Measurements from ENCODE around the gene WDR70.

DNA sequence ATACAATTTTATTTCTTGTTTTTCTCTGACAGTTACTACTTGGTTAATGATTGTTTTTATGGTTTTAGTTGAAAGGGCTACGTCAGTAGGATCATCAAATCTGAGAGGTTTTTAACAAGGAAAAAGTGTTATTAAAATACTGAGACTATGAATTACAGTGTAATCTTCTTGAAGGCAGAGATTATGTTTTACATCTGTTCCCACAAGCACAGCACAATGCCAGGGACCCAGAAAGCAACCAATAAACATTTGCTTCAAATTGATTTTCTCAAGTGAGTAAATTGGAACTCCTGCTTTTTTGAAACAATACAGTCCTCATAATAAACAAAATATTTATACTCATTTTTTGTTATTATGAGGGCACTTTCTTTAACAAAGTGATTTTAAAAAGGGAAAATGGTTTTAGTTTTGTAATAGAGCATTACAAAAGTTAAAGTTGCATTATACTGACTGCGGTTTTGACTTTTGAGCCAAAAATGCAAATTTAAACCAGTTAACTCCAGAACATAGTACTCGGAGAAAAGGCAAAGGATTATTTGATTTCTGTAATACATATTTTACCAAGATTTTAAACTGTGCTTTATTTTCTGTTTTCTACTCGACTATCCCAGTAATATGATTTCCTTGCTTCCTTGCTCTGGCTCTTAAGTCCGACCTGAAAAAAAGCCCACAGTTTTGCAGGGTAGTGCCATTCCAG, 283.8 kb downstream of the WDR70 start:
- TF ChIP-seq, protein P1, sequence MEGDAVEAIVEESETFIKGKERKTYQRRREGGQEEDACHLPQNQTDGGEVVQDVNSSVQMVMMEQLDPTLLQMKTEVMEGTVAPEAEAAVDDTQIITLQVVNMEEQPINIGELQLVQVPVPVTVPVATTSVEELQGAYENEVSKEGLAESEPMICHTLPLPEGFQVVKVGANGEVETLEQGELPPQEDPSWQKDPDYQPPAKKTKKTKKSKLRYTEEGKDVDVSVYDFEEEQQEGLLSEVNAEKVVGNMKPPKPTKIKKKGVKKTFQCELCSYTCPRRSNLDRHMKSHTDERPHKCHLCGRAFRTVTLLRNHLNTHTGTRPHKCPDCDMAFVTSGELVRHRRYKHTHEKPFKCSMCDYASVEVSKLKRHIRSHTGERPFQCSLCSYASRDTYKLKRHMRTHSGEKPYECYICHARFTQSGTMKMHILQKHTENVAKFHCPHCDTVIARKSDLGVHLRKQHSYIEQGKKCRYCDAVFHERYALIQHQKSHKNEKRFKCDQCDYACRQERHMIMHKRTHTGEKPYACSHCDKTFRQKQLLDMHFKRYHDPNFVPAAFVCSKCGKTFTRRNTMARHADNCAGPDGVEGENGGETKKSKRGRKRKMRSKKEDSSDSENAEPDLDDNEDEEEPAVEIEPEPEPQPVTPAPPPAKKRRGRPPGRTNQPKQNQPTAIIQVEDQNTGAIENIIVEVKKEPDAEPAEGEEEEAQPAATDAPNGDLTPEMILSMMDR (IDR thresholded peaks at IDR 0.05) = no peak
- TF ChIP-seq POLR2AphosphoS5 (IDR thresholded peaks at IDR 0.05) = no peak
- no peak for TF ChIP-seq POLR2A (IDR thresholded peaks at IDR 0.05)

Data from prostate gland (tissue), 2 donors.